Stimulated activated effector memory CD8-positive, alpha-beta T cell treated with anti-CD3 and anti-CD28 coated beads, Interleukin-12 subunit alpha, Interleukin-12 subunit beta, amount 100 ng/mL, for 72 hours (primary cell): Measurements from ENCODE around the gene ZCCHC14.
A peak's percentile ranks its signal among the peaks of the same experiment; 100 is the strongest.

Experiments used
- ATAC-seq: fragments of 150-1000 bp; cut with Tn5 transposase; 2 replicates; pipeline ENCODE4 v1.10.0; 2021
- DNase-seq, 2 donors: peaks; one replicate each; pipeline ENCODE4 v3.0.0; 2021 to 2022; ENCODE audit warnings: low spot score in 2 of 2
- H3K27ac Mint-ChIP-seq: one replicate; pipeline ENCODE4 v1.8.0; 2022; ENCODE audit warnings: mild to moderate bottlenecking, mixed read lengths
- H3K36me3 Mint-ChIP-seq: one replicate; pipeline ENCODE4 v1.8.0; 2022; ENCODE audit warnings: mild to moderate bottlenecking, mixed read lengths
- H3K4me1 Mint-ChIP-seq: one replicate; pipeline ENCODE4 v1.8.0; 2022; ENCODE audit warnings: mixed read lengths
- H3K4me3 Mint-ChIP-seq: one replicate; pipeline ENCODE4 v1.8.0; 2022; ENCODE audit warnings: mild to moderate bottlenecking, mixed read lengths
- H3K9me3 Mint-ChIP-seq: one replicate; pipeline ENCODE4 v1.8.0; 2022; ENCODE audit warnings: mixed read lengths

ZCCHC14 gene

GRCh38 chr16:87492721-87493607 is at the start of gene ZCCHC14:
ZCCHC14 (minus strand) TSS chr16:87493024; CDS start chr16:87492238, 786 bp downstream.
- ATAC-seq (peak; percentile 95), DNase-seq (peak; percentile 94 to 99)
- Mint-ChIP-seq H3K27ac (peak within 1 kb of the TSS; percentile 14), H3K4me3 (peak within 1 kb of the TSS; percentile 81), H3K36me3 (peaks cover 7% of the 10 kb centered on the region), H3K9me3 (no peaks in the 10 kb centered on the region), H3K4me1 (peaks cover 70% of the 10 kb centered on the region)

- Mint-ChIP-seq H3K4me3 (no peak overlapping the region), H3K4me1 (peaks cover 9% of the 10 kb centered on the region), H3K27ac (no peak overlapping the region), H3K9me3 (no peaks in the 10 kb centered on the region), H3K36me3 (no peaks in the 10 kb centered on the region)
- ATAC-seq (no peak), DNase-seq (no peak)
Measured at GRCh38 chr16:87541872-87542234, 49.0 kb upstream of the ZCCHC14 start.

- Mint-ChIP-seq H3K27ac (no peak overlapping the region), H3K36me3 (no peaks in the 10 kb centered on the region), H3K4me1 (peaks cover 9% of the 10 kb centered on the region), H3K9me3 (no peaks in the 10 kb centered on the region), H3K4me3 (no peak overlapping the region)
- no peak for DNase-seq
- ATAC-seq, result no peak
Measured at GRCh38 chr16:87541147-87541871, 48.5 kb upstream of the ZCCHC14 start.

- ATAC-seq, result no peak
- H3K4me1 Mint-ChIP-seq, result peaks cover 9% of the 10 kb centered on the region
- H3K36me3 Mint-ChIP-seq, result no peaks in the 10 kb centered on the region
- no peak overlapping the region for H3K4me3 Mint-ChIP-seq
- no peaks in the 10 kb centered on the region for H3K9me3 Mint-ChIP-seq
- DNase-seq, result no peak
- H3K27ac Mint-ChIP-seq, result no peak overlapping the region
Measured at GRCh38 chr16:87540897-87541146, 48.0 kb upstream of the ZCCHC14 start.

GRCh38 chr16:87540072-87540896 is 47.5 kb upstream of the ZCCHC14 start:
- Mint-ChIP-seq H3K9me3 (no peaks in the 10 kb centered on the region), H3K4me3 (no peak overlapping the region), H3K4me1 (peaks cover 9% of the 10 kb centered on the region), H3K27ac (peak overlapping the region; percentile 29), H3K36me3 (no peaks in the 10 kb centered on the region)
- ATAC-seq, result no peak
- DNase-seq, result no peak

- Mint-ChIP-seq H3K36me3 (no peaks in the 10 kb centered on the region), H3K4me1 (peaks cover 6% of the 10 kb centered on the region), H3K9me3 (no peaks in the 10 kb centered on the region), H3K27ac (no peak overlapping the region), H3K4me3 (no peak overlapping the region)
- DNase-seq, result no peak
- ATAC-seq, result no peak
Measured at GRCh38 chr16:87539113-87539512, 46.3 kb upstream of the ZCCHC14 start.

GRCh38 chr16:87538594-87538993 is 45.8 kb upstream of the ZCCHC14 start:
- Mint-ChIP-seq H3K27ac (no peak overlapping the region), H3K36me3 (no peaks in the 10 kb centered on the region), H3K4me3 (no peak overlapping the region), H3K9me3 (no peaks in the 10 kb centered on the region), H3K4me1 (peaks cover 1% of the 10 kb centered on the region)
- ATAC-seq (peak; percentile 65), DNase-seq (no peak)

- DNase-seq (no peak), ATAC-seq (no peak)
- Mint-ChIP-seq H3K9me3 (no peaks in the 10 kb centered on the region), H3K27ac (no peak overlapping the region), H3K4me1 (no peaks in the 10 kb centered on the region), H3K4me3 (no peak overlapping the region), H3K36me3 (no peaks in the 10 kb centered on the region)
Measured at GRCh38 chr16:87538160-87538559, 45.3 kb upstream of the ZCCHC14 start.

- H3K4me1 Mint-ChIP-seq, result no peaks in the 10 kb centered on the region
- no peak overlapping the region for H3K27ac Mint-ChIP-seq
- no peaks in the 10 kb centered on the region for H3K9me3 Mint-ChIP-seq
- ATAC-seq (no peak), DNase-seq (no peak)
- no peak overlapping the region for H3K4me3 Mint-ChIP-seq
- no peaks in the 10 kb centered on the region for H3K36me3 Mint-ChIP-seq
Measured at GRCh38 chr16:87536795-87537142, 43.9 kb upstream of the ZCCHC14 start.

GRCh38 chr16:87535855-87536794 is 43.3 kb upstream of the ZCCHC14 start:
- Mint-ChIP-seq H3K27ac (no peak overlapping the region), H3K36me3 (no peaks in the 10 kb centered on the region), H3K4me3 (no peak overlapping the region), H3K9me3 (no peaks in the 10 kb centered on the region), H3K4me1 (no peaks in the 10 kb centered on the region)
- ATAC-seq (no peak), DNase-seq (no peak)

GRCh38 chr16:87535457-87535854 is 42.6 kb upstream of the ZCCHC14 start:
- Mint-ChIP-seq H3K36me3 (no peaks in the 10 kb centered on the region), H3K27ac (no peak overlapping the region), H3K9me3 (peaks cover 3% of the 10 kb centered on the region), H3K4me3 (no peak overlapping the region), H3K4me1 (no peaks in the 10 kb centered on the region)
- no peak for ATAC-seq
- no peak for DNase-seq

- DNase-seq (no peak), ATAC-seq (no peak)
- H3K4me1 Mint-ChIP-seq, result no peaks in the 10 kb centered on the region
- H3K27ac Mint-ChIP-seq, result no peak overlapping the region
- no peaks in the 10 kb centered on the region for H3K36me3 Mint-ChIP-seq
- H3K9me3 Mint-ChIP-seq, result peaks cover 3% of the 10 kb centered on the region
- no peak overlapping the region for H3K4me3 Mint-ChIP-seq
Measured at GRCh38 chr16:87534751-87535150, 41.9 kb upstream of the ZCCHC14 start.

- ATAC-seq (no peak), DNase-seq (no peak)
- no peaks in the 10 kb centered on the region for H3K4me1 Mint-ChIP-seq
- no peak overlapping the region for H3K27ac Mint-ChIP-seq
- H3K36me3 Mint-ChIP-seq, result no peaks in the 10 kb centered on the region
- H3K9me3 Mint-ChIP-seq, result peaks cover 6% of the 10 kb centered on the region
- no peak overlapping the region for H3K4me3 Mint-ChIP-seq
Measured at GRCh38 chr16:87534030-87534653, 41.3 kb upstream of the ZCCHC14 start.

- no peak overlapping the region for H3K4me3 Mint-ChIP-seq
- H3K36me3 Mint-ChIP-seq, result no peaks in the 10 kb centered on the region
- ATAC-seq, result no peak
- H3K9me3 Mint-ChIP-seq, result peaks cover 6% of the 10 kb centered on the region
- no peaks in the 10 kb centered on the region for H3K4me1 Mint-ChIP-seq
- H3K27ac Mint-ChIP-seq, result no peak overlapping the region
- DNase-seq, result no peak
Measured at GRCh38 chr16:87533061-87533460, 40.2 kb upstream of the ZCCHC14 start.
